Neural cell (in vitro differentiated cells): Measurements from ENCODE around the gene DPYD.

Experiments
- EP300 ChIP-seq: fragments of 450-650 bp; conservative IDR thresholded peaks from 2 replicates; pipeline ENCODE4 v1.6.1; 2014; ENCODE audit warnings: antibody characterized with exemption, mild to moderate bottlenecking, moderate library complexity; ENCODE audit not compliant: poor library complexity, severe bottlenecking
- EZH2 ChIP-seq: fragments of 200-600, 300-800 bp; shearing (Covaris generic), sonication (generic); IDR thresholded peaks from 2 replicates; pipeline ENCODE4 v1.6.1; 2014; ENCODE audit warnings: antibody characterized with exemption, low read length, borderline replicate concordance, mild to moderate bottlenecking; ENCODE audit not compliant: insufficient read depth, poor library complexity, severe bottlenecking
- MXI1 ChIP-seq: fragments of 450-650 bp; conservative IDR thresholded peaks from 2 replicates; pipeline ENCODE4 v1.6.1; 2014; ENCODE audit warnings: antibody characterized with exemption, mild to moderate bottlenecking; ENCODE audit not compliant: poor library complexity, severe bottlenecking
- POLR2AphosphoS5 ChIP-seq: IDR thresholded peaks from 2 replicates; pipeline ENCODE4 v1.6.1; 2012
- TF ChIP-seq, protein P1 (sequence below): fragments of 450-650 bp; IDR thresholded peaks from 2 replicates; pipeline ENCODE4 v1.5.1; 2014; ENCODE audit warnings: antibody characterized with exemption, mild to moderate bottlenecking, moderate library complexity; ENCODE audit not compliant: poor library complexity, severe bottlenecking
- TF ChIP-seq, protein P2 (sequence below): IDR thresholded peaks from 2 replicates; pipeline ENCODE4 v1.6.1; 2012; ENCODE audit warnings: borderline replicate concordance

DNA sequence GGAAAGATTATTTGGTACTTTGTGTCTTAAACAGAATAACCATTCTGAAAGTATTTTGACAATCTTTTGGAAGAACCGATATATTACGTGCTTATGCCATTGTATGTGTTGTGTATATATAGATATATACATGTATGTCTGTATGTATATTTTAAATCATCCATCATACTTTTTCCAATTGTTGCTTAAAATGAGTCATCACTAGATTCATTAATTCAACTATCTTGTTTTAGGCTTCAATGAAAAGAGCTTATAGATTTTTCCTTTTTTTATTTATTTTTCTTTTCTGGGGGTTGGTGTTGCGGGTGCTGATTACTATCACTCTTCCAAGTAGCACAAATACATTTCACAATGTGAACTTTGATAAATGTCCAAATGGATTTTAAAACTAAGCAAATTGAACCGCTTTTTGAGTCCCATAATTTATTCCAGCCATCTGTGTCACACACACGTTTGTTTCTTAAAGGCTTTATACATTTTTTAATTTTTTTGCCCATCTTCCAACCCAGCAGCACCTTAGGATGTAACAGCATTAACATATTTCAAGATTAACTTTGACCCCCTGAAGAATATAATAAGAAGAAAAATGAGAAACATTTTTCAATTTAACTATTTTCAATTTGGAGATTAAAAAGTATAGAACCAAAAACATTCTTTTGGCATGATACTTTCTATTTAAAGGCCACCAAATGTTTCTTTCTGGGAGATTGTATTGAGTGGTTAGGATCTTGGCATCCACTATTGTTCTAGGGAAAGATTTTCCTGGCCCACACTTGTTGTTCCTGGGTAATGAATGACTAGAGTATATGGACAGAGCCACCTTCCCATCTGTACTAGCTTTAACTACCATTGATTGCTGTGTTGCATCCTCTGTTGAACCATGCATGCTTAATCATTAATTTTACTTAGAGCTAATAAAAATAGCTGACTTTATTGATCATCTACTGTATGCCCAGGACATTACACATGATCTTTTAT lies 9.3 kb upstream of the DPYD start:
- no peak for TF ChIP-seq EZH2
- TF ChIP-seq POLR2AphosphoS5 = no peak
- no peak for TF ChIP-seq EP300
- TF ChIP-seq, protein P1, sequence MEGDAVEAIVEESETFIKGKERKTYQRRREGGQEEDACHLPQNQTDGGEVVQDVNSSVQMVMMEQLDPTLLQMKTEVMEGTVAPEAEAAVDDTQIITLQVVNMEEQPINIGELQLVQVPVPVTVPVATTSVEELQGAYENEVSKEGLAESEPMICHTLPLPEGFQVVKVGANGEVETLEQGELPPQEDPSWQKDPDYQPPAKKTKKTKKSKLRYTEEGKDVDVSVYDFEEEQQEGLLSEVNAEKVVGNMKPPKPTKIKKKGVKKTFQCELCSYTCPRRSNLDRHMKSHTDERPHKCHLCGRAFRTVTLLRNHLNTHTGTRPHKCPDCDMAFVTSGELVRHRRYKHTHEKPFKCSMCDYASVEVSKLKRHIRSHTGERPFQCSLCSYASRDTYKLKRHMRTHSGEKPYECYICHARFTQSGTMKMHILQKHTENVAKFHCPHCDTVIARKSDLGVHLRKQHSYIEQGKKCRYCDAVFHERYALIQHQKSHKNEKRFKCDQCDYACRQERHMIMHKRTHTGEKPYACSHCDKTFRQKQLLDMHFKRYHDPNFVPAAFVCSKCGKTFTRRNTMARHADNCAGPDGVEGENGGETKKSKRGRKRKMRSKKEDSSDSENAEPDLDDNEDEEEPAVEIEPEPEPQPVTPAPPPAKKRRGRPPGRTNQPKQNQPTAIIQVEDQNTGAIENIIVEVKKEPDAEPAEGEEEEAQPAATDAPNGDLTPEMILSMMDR = no peak
- TF ChIP-seq, protein P2, sequence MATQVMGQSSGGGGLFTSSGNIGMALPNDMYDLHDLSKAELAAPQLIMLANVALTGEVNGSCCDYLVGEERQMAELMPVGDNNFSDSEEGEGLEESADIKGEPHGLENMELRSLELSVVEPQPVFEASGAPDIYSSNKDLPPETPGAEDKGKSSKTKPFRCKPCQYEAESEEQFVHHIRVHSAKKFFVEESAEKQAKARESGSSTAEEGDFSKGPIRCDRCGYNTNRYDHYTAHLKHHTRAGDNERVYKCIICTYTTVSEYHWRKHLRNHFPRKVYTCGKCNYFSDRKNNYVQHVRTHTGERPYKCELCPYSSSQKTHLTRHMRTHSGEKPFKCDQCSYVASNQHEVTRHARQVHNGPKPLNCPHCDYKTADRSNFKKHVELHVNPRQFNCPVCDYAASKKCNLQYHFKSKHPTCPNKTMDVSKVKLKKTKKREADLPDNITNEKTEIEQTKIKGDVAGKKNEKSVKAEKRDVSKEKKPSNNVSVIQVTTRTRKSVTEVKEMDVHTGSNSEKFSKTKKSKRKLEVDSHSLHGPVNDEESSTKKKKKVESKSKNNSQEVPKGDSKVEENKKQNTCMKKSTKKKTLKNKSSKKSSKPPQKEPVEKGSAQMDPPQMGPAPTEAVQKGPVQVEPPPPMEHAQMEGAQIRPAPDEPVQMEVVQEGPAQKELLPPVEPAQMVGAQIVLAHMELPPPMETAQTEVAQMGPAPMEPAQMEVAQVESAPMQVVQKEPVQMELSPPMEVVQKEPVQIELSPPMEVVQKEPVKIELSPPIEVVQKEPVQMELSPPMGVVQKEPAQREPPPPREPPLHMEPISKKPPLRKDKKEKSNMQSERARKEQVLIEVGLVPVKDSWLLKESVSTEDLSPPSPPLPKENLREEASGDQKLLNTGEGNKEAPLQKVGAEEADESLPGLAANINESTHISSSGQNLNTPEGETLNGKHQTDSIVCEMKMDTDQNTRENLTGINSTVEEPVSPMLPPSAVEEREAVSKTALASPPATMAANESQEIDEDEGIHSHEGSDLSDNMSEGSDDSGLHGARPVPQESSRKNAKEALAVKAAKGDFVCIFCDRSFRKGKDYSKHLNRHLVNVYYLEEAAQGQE = no peak
- no peak for TF ChIP-seq MXI1
